Thymus (tissue), 11 donors: Measurements from ENCODE around the gene LCN10. TPM values are rescaled to one million over a fixed set of nuclear protein-coding genes. Genes with fewer than 3 reads are reported as not detected.

ENCODE experiments used
- DNase-seq, 9 donors: peaks; one replicate each; pipeline ENCODE4 v3.0.0-alpha.2; 2013; ENCODE audit warnings: low spot score in 9 of 9, low read depth in 6 of 9, missing footprints in 1 of 9
- H3K27ac ChIP-seq, 2 donors: one replicate each; pipeline ENCODE4 v1.5.1; 2013; ENCODE audit warnings: control low read depth in 1 of 2, low read depth in 1 of 2, low read length in 1 of 2, mild to moderate bottlenecking in 1 of 2, moderate library complexity in 1 of 2
- H3K27me3 ChIP-seq, 2 donors: one replicate each; pipeline ENCODE4 v1.5.1; 2013; ENCODE audit warnings: low read length in 1 of 2; ENCODE audit not compliant: control insufficient read depth in 2 of 2, insufficient read depth in 1 of 2
- H3K36me3 ChIP-seq, 2 donors: one replicate each; pipeline ENCODE4 v1.5.1; 2013; ENCODE audit warnings: low read length in 1 of 2, mild to moderate bottlenecking in 1 of 2, moderate library complexity in 1 of 2; ENCODE audit not compliant: control insufficient read depth in 2 of 2, insufficient read depth in 2 of 2
- H3K4me1 ChIP-seq, 2 donors: one replicate each; pipeline ENCODE4 v1.5.1; 2013; ENCODE audit warnings: low read length in 2 of 2; ENCODE audit not compliant: control insufficient read depth in 2 of 2, insufficient read depth in 2 of 2
- H3K4me3 ChIP-seq, 2 donors: one replicate each; pipeline ENCODE4 v1.5.1; 2013; ENCODE audit warnings: low read length in 2 of 2, control low read depth in 1 of 2, mild to moderate bottlenecking in 1 of 2
- H3K9me3 ChIP-seq, 2 donors: one replicate each; pipeline ENCODE4 v1.5.1; 2013; ENCODE audit warnings: low read length in 1 of 2, mild to moderate bottlenecking in 1 of 2; ENCODE audit not compliant: control insufficient read depth in 2 of 2, insufficient read depth in 1 of 2
- WGBS: extraction: QIAGEN DNeasy Blood & Tissue Kit; methylation state at CpG from one replicate; pipeline ENCODE4 v1.1.7; 2013; 5-methylcytosine and 5-hydroxymethylcytosine counted together
- polyA plus RNA-seq: library from polyadenylated mRNA; stranded (reverse); fragments of 200-250 nt; gene quantifications from one replicate; pipeline ENCODE4 v1.2.3, GENCODE V29; 2013
- total RNA-seq: library from RNA; stranded (reverse); fragments of 120-200 nt; gene quantifications from one replicate; pipeline ENCODE4 v1.2.4, GENCODE V29; 2013
- donor health status: healthy.

LCN10 gene
- total and polyA plus RNA-seq, 2 donors, result 1.2 to 12.5 TPM

DNA sequence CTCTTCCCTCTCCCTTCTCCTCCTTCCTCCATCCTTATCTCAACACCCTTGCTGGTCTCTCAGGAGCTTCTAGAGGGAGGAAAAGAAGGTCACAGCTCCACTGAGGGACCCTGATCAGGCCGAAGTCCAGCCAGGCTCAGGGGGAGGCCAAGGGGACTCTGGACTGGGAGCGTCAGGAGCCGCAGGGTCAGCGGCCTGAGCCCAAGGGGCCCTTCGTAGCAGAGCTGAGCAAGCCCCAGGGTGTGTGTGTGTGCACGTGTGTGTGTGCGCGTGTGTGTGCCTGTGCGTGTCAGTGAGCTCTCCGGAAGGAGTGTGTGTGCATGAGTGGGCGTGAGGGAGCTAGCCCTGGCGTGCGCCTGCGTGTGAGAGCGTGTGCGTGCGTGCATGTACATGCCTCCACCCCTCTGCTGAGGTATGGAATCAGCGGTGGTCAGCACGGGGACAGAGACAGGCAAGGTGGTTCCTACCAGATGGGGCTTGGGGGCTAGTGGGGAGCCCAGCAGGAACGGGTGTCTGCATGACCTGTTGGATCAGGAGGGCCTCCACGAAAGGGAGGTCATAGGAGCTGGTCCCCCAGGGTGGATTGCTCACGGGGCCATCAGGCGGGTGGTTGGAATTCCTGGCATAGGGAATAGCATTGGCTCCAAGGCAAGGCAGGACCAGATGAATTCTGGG lies 45.5 kb downstream of the LCN10 start:
- Histone ChIP-seq H3K36me3 (no peaks in the 10 kb centered on the region), H3K4me3 (no peak overlapping the region), H3K27me3 (peaks cover 0 to 25% of the 10 kb centered on the region in 2 donors), H3K4me1 (peaks cover 3 to 49% of the 10 kb centered on the region in 2 donors), H3K27ac (no peak overlapping the region), H3K9me3 (no peaks in the 10 kb centered on the region)
- DNase-seq, result no peak
- 91% methylated on average over 23 of the region's 23 CpGs for WGBS

DNA sequence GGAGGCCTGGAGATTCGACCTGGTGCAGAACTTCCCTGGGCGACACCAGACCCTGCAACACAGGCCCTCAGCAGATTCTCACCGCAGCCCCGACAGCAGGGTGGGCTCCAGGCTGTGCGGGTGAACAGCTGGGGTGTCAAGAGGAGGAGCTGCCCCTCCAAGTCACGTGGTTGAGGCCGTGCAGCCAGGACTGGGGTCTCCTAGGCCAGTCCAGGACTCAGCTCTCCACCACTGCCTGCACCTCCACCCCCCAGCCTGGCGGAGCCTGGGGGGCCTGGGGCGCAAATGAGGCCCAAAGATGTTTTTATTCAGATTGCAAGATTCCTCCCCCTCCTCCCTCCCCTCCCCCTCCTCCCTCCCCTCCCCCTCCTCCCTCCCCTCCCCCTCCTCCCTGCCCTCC lies 46.2 kb downstream of the LCN10 start:
- Histone ChIP-seq H3K9me3 (no peaks in the 10 kb centered on the region), H3K4me3 (no peak overlapping the region), H3K27me3 (peaks cover 0 to 21% of the 10 kb centered on the region in 2 donors), H3K36me3 (no peaks in the 10 kb centered on the region), H3K27ac (peak overlapping the region in 1 of 2 donors; percentile 74), H3K4me1 (peaks cover 3 to 43% of the 10 kb centered on the region in 2 donors)
- WGBS, result 60% methylated on average over 9 of the region's 9 CpGs
- peak in 1 of 9 donors; percentile 49 for DNase-seq

DNA sequence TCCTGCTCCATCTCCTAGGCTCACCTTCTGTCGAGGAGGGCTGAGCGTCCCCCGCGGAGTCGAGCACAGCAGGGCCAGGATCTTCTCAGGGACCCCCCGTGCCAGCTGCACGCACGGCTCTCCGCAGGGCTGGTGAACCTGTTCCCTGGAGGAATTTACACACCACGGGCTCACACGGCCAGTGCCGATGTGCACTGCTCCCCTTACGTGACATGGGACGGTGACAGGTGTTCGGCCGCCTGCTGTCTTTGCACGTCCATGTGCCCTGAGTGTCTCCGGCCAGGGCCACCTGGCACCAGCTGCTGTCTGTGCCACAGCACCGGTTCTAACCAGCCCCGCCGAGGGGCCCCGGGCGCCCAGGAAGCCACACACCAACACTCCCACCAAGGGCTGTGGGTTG lies 46.8 kb downstream of the LCN10 start:
- Histone ChIP-seq H3K27ac (peak overlapping the region in 1 of 2 donors; percentile 74), H3K27me3 (peaks cover 0 to 16% of the 10 kb centered on the region in 2 donors), H3K4me3 (no peak overlapping the region), H3K4me1 (peaks cover 2 to 38% of the 10 kb centered on the region in 2 donors), H3K36me3 (no peaks in the 10 kb centered on the region), H3K9me3 (no peaks in the 10 kb centered on the region)
- 46% methylated on average over 23 of the region's 23 CpGs for WGBS
- DNase-seq, result no peak

DNA sequence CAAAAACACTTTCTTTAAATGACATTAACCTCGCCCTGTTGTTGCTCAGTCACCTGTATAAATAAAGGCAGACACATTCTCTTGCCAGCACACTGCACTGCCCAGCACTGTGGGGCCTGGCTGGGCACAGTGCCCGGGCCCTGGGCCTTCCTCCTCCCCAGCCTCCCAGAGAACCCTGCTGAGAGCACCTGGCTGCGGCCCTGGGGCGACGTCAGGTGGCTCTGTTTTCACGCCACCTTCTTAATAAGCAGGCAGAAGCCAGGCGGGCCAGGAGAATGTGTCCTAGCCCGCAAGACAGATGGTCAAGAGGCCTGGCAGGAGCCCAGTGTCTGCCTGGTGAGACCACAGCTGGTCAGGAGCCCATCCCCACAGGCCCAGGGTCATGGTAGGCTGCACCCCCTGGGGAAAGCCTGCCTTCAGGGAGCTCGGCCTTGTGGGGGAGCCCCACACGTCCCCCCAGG lies 47.3 kb downstream of the LCN10 start:
- 87% methylated on average over 10 of the region's 10 CpGs for WGBS
- no peak overlapping the region for H3K4me3 ChIP-seq
- peak overlapping the region in 1 of 2 donors; percentile 74 for H3K27ac ChIP-seq
- H3K9me3 ChIP-seq, result no peaks in the 10 kb centered on the region
- H3K36me3 ChIP-seq, result no peaks in the 10 kb centered on the region
- no peak for DNase-seq
- peaks cover 0 to 33% of the 10 kb centered on the region in 2 donors for H3K4me1 ChIP-seq
- H3K27me3 ChIP-seq, result peaks cover 0 to 12% of the 10 kb centered on the region in 2 donors

DNA sequence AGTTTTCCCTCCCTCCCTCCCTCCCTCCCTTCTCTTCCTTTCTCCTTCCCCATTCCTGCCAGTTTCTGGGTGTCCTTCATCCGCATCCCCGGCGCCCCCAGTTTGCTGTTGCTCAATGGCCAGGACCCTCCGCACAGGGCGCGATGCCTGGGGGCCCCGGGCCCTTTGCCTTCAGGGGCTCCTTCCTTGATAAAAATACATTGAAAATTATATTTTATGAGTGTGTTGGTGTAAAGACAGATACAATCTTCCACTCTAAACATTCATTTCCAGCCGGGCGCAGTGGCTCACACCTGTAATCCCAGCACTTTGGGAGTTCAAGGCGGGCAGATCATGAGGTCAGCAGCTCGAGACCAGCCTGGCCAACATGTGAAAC lies 47.9 kb downstream of the LCN10 start:
- no peaks in the 10 kb centered on the region for H3K36me3 ChIP-seq
- no peaks in the 10 kb centered on the region for H3K9me3 ChIP-seq
- WGBS, result 98% methylated on average over 11 of the region's 11 CpGs
- DNase-seq, result no peak
- H3K27me3 ChIP-seq, result peaks cover 0 to 8% of the 10 kb centered on the region in 2 donors
- no peak overlapping the region for H3K4me3 ChIP-seq
- H3K4me1 ChIP-seq, result peaks cover 0 to 28% of the 10 kb centered on the region in 2 donors
- H3K27ac ChIP-seq, result no peak overlapping the region

DNA sequence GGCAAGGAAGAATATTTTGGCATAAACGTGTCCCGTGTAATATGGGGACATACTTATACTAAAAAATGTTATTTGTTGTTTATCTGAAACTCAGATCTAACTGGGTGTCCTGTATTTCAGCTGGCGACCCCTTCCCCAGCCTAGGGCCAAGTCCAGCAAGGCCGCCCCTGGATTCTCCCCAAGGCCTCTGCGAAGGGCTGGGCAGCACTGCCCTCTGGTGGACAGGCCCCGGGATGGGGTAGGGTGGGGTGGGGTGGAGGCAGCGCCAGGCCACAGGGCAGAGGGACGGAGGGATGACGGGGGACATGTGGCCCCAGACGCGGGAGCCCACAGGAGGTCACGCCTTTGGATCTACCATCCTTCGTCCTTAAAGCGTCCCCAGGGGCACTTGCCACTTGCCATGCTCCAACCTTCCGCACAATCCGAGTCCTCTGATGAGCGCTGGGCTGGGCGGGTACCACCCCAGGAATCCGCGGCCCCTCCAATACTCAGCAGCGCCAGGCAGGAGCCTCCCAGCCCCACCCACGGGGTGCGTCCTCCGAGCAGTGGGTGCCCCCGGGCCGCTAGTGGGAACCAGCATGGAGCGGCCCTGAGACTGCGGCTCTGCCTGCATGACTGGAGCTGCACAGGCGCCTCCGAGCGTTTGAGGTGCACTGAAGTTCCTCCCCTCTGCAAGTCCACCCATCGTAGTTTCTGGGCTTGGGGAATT lies 48.4 kb downstream of the LCN10 start:
- Histone ChIP-seq H3K27me3 (peaks cover 0 to 8% of the 10 kb centered on the region in 2 donors), H3K36me3 (no peaks in the 10 kb centered on the region), H3K4me1 (peaks cover 0 to 28% of the 10 kb centered on the region in 2 donors), H3K9me3 (no peaks in the 10 kb centered on the region), H3K4me3 (no peak overlapping the region), H3K27ac (no peak overlapping the region)
- no peak for DNase-seq
- WGBS, result 77% methylated on average over 32 of the region's 32 CpGs

DNA sequence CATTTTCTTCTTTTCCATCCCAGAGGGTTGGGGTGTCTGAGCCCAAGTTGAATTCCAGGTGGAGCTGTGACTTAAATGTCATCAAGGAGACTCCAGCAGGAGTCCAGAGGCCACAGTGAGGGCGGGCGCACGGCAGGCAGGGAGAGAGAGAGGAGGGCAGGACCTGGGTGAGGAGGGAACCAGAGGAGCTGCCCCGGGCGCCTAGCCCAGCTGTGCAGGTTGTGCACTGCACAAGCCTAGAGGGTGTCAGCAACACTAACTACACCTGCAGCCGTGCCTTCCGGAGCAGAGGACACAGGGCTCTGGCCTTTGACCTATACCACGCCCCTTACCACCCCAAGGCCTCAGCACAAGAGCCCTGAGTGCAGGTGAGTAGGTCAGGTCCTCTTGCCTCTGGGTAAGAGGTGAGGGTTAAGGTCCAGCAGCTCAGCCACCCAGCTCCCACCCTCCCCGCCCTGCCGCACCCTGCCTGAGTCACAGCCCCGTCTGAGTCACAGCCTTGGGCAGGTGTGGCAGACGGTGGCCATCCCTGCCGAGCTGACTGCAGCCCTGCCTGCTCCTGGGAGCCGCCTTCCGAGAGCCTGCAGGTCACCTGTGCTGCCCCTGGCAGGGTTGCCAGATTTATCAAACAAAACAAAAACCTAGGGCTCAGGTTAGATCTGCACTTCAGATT lies 49.1 kb downstream of the LCN10 start:
- no peaks in the 10 kb centered on the region for H3K9me3 ChIP-seq
- no peaks in the 10 kb centered on the region for H3K36me3 ChIP-seq
- peaks cover 0 to 14% of the 10 kb centered on the region in 2 donors for H3K27me3 ChIP-seq
- H3K4me1 ChIP-seq, result peaks cover 0 to 28% of the 10 kb centered on the region in 2 donors
- WGBS, result 92% methylated on average over 15 of the region's 15 CpGs
- no peak overlapping the region for H3K27ac ChIP-seq
- no peak for DNase-seq
- no peak overlapping the region for H3K4me3 ChIP-seq

DNA sequence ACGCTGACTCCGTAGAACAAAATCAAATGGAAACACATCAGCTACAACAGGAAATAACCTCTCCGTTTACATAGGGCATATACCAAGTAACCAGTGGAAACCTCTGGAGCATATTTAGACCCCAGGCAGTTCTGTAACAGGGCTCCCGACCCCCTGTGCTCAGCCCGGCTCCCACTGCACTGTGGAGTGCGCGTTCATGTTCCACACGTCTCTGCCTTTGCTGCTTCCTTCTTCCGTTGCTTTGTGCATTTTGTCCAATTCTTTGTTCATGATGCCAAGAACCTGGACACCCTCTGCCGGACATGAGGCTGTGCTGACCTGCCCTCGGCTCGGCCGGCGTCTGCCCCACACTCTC lies 49.6 kb downstream of the LCN10 start:
- WGBS, result 96% methylated on average over 14 of the region's 14 CpGs
- H3K36me3 ChIP-seq, result no peaks in the 10 kb centered on the region
- no peak overlapping the region for H3K4me3 ChIP-seq
- H3K9me3 ChIP-seq, result peaks cover 0 to 3% of the 10 kb centered on the region in 2 donors
- H3K27ac ChIP-seq, result no peak overlapping the region
- H3K4me1 ChIP-seq, result peaks cover 0 to 26% of the 10 kb centered on the region in 2 donors
- no peak for DNase-seq
- H3K27me3 ChIP-seq, result peaks cover 0 to 19% of the 10 kb centered on the region in 2 donors
